ENCODE results near the gene OR7G1.
A peak's percentile ranks its signal among the peaks of the same experiment; 100 is the strongest.

The OR7G1 gene, protein sequence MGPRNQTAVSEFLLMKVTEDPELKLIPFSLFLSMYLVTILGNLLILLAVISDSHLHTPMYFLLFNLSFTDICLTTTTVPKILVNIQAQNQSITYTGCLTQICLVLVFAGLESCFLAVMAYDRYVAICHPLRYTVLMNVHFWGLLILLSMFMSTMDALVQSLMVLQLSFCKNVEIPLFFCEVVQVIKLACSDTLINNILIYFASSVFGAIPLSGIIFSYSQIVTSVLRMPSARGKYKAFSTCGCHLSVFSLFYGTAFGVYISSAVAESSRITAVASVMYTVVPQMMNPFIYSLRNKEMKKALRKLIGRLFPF

DNA sequence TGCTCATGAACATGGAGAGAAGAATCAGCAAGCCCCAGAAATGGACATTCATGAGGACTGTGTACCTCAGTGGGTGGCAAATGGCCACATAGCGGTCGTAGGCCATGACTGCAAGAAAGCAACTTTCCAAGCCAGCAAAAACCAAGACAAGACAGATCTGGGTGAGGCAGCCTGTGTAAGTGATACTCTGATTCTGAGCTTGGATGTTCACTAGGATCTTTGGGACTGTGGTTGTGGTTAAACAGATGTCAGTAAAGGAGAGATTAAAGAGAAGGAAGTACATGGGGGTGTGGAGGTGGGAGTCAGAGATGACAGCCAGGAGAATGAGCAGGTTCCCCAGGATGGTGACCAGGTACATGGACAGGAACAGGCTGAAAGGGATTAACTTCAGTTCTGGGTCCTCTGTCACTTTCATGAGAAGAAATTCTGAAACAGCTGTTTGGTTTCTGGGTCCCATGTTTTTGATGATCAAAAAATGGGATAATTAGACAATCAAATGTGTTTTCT, at the start of gene OR7G1:
OR7G1 (minus strand) TSS at position 457 of the 507 bp plus-strand sequence; CDS start at position 457, 0 bp downstream.
- DNase-seq (ENCODE audit: low read depth in 2 of 2) = no peak

DNA sequence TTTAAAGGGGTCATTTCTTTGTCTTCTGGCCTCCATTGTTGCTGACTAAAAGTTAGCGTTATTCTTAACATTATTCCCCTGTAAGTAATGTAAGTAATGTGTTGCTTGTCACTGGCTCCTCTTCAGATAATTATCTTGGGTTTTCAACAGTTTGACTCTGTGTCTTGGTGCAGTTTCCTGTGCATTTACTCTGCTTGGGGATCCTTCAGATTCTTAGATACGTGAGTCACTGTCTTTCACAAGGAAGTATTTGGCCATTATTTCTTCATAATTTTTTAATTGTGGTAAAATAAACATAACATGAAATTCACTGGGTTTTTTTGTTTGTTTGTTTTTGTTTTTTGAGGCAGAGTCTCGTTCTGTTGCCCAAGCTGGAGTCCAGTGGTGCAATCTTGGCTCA, 49.7 kb upstream of the OR7G1 start:
- no peak for DNase-seq (ENCODE audit: low read depth in 2 of 2)

DNA sequence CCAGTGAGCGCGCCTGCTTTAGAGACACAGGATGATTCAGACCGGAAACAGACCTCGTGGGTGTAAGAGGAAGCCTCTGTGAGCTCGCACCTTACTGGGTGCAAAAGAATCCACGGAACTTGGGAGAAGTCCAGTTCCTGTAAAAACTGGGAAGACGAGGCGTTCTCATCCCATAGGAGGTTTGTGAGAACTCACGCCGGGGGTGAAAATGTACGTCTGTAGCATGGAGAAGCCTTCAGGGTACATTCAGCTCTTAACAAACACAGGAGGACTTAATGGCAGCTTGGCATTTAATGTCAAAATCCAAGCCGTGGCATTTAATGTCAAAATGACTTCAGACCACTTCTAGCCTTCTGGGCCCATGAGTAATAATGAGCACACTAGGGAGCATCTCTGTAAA, 45.9 kb upstream of the OR7G1 start:
- DNase-seq (ENCODE audit: low read depth in 2 of 2) = no peak

DNA sequence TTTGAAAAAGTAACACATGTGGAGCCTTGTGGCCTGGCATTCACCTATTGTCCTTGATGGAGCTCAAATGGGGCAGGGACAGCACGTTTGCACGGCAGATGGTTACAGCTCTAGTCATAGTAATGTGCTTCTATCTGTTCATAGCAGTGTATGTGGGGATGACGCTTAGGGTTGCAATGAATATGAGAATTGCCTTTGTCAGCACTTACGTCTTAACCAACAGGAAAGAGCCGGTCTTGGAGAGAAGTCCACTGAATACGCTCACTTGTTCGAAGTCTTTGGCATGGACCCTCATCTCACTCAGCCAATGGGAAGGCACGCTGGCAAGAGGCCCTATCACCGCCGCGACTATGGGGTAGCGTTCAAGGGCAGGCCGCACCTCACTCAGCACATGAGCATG, 44.3 kb upstream of the OR7G1 start:
- no peak for DNase-seq (ENCODE audit: low read depth in 2 of 2)

DNA sequence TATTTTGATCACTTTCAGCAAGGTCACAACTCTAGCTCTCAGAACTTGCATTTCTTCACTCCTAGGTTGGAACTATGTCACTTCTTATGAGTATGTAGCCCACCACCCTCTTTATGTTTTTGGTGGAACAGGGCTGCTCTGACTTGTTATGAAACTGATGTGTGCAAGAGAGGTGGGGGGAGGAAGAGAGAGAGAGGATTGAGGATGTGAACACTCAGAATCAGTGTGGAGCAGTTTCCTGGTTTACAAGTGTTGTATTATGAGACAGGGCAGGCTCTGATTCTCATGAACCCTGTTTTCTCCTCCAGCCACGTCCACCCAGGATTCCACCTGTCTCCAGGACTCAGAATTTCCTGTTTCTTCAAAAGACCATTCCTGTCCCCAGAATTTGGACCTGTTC, 40.7 kb upstream of the OR7G1 start:
- no peak for DNase-seq (ENCODE audit: low read depth in 2 of 2)

DNA sequence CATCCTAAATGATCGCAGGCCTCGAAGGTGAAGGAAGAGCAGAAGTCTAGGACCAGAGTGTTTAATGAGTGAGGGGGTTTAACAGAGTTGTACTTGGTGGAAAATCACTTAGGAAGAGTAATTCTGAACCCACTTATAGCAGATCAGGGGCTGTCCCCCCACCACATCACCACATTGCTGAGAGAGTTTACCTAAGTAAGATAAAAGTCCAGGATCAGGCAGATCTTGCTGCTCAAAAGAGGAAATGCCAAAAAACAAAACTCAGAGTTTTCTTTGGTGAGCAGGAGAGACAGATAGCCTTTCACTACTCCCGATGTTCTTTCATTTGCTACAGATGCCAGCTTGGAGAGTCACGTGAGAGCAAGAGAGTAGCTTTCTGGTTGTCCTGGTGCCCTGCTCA, 40.0 kb upstream of the OR7G1 start:
- no peak for DNase-seq (ENCODE audit: low read depth in 2 of 2)

DNA sequence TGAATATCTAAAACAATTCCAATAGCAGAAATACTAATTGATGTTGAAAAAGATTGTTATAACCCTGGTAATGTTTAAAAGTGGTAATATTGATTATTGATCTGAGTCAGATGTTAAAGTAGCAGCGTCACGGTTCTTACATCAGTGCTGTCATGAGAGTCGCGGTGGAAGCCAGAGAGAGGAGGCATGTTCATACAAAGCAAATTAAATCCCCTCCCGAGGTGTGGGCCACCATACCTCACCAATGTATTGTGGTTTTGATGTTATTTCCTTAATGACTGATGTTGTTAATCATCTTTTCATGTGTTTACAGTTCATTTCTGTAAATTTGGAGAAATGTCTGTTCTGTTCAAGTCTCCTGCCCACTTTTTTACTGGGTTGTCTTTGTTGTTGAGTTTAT, 35.8 kb upstream of the OR7G1 start:
- no peak for DNase-seq (ENCODE audit: low read depth in 2 of 2)

DNA sequence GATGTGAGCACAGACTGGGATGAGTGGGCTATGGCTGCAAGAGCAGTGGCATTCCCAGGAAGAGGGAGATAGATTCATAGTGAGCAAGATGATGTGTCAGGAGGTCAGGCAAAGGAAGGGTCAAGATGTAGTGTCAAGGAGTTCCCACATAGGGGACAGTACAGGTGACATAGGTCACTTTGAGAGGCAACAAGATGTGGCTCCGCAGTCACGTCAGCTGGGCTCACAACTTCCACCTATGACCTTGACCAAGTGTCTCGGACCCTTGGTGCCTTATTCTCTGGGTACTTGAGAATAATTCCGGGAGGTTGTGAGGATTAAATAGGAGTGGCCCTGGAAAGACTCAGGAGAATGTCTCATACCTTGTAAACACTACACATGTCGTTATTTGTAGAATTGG, 35.1 kb upstream of the OR7G1 start:
- DNase-seq (ENCODE audit: low read depth in 2 of 2) = no peak

DNA sequence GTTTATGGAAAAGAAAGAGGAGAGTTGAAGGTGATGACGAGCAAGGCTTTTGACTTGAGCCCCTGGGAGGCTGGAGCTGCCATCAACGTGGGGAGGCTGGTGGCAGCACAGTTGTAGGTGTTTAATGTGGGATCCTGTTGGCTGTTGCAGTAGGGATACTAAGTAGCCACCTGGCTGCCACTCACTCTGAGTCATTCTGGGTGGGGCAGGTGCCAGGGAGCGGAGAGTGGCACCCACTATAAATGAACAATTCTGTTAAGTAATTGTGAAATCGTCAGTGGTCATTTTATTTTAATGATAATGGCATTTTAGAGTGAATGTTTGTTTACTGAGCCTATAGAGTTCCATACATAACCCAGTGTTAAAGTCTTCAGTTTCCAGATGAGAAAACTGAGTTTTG, 34.4 kb upstream of the OR7G1 start:
- DNase-seq (ENCODE audit: low read depth in 2 of 2) = no peak

DNA sequence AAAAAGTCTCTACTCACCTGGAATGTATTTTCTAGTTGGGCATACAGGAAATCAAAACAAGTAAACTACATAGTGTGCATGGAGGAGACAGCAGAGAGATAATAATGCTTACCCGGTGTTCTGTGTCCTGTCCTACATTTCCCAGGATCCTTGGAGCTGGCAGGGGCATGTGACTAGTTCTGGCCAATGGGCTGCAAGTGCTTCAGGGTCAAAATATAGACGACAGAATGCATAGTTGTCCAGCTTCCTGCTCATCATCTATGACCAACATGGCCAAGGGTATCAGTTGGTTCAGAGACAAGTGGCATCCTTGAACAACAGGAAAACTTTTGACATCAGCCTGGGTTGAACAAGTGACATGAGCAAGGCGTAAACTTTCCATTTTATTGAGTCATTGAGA, 33.1 kb upstream of the OR7G1 start:
- no peak for DNase-seq (ENCODE audit: low read depth in 2 of 2)

DNA sequence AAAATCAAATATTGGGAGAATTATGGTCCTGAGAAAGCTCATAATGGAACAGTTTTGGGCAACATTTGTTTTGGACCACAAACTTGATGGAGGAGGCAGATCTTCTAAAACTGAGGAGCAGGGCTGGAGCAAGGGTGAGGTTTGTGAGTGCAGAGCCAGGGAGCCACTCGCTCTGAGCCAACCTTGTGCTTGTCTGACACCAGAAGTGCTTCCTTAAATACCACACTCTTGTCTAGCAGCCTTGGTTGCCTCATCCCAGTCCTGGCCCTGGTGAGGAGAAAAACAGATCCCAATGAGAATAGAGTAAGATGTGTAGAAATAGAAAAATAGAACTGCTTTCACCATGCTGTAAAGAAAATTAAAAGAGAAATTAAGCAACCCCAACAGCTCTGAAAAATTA, 31.3 kb upstream of the OR7G1 start:
- DNase-seq (ENCODE audit: low read depth in 2 of 2) = no peak

DNA sequence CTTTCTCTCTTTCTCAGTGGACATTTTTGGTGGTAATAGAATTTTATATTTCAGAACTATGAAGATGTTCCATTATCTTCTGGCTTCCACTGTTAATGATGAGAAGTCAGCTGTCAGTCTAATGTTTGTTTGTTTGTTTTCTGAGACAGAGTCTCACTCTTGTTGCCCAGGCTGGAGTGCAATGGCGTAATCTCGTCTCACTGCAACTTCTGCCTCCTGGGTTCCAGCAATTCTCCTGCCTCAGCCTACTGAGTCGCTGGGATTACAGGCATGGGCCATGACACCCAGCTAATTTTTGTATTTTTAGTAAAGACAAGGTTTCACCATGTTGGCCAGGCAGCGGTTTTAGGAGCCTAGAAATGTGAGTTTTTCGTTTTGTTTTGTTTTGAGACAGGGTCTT, 29.4 kb upstream of the OR7G1 start:
- DNase-seq (ENCODE audit: low read depth in 2 of 2) = no peak

DNA sequence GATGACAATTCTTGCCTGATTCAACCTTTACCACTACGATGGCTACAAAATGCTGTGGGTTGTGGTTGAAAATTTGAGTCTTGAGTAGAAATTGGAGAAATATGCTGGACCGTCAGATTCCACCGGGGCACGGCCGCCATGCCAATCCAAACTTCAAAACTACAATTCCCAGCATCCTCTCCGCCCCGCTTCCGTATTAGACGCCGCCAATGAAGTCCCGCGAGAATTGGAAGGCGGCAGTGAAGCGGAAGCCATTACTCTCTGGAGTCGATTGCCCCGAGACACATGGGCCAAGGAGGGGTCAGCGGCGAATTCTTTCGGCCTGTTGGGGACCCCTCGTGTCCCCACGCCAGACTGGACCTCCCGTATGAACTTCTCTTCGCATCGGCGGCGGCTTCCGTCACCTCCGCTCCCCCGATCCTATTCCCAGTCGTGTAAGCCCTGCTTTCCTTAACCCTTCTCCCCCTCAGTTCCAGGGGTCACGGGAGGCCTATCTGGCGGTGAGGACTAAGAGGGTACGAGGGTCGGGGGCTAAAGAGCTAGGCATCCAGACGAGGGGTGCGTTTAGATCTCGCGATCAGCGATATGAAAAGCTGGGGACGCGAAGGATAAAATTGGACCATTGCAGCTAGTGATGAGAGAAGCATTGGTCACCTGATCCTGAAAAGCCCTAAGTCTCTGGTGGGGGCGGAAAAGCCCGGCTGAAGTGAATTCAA, 24.8 kb upstream of the OR7G1 start, which contains the start of gene ZNF317:
ZNF317 (plus strand) TSS at position 239 of the 716 bp plus-strand sequence. CDS start 15,620 bp downstream, outside the sequence.
- DNase-seq (ENCODE audit: low read depth in 2 of 2) = peak; percentile 75 to 78

DNA sequence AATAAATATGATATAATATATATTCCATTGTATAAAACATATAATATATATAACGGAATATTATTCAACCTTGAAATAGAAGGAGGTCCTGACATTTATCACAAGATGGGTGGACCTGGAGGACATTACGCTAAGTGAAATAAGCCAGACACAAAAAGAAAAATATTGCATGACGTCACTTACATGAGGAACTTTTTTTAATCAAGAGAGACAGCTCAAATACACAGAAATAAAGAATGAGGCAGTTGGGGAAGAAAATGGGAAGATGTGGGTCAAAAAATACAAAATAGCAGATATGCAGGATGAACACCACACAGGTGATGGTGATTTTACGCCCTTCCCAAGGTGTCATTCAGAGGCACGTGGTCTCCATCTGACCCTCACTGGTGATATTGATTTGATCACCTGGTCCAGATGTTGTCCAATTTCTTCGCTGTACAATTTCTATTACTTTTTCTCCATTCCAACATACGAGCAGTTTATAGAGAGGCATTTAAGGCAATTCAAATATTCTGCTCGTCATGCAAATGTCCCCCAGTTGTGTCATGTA, 24.1 kb upstream of the OR7G1 start:
- DNase-seq (ENCODE audit: low read depth in 2 of 2) = no peak

DNA sequence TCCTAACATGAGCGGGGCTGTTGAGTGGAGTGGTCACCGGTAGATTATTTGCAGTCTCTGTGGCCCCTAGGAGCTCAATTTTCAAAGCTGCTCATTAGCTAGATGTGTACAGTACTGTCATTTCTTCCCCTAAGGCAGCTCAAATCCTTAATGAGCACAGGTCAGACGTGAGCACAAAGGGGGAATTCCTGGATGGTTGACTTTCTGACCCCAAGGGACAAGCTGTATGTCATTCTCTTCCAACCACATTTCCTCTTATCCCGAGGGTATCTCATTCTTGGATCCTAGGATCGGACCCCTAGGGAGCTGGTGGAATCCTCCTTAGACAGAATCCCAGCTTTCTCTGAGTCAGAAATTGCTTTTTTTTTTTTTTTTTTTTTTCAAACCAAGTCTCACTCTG, 16.9 kb upstream of the OR7G1 start:
- no peak for DNase-seq (ENCODE audit: low read depth in 2 of 2)

DNA sequence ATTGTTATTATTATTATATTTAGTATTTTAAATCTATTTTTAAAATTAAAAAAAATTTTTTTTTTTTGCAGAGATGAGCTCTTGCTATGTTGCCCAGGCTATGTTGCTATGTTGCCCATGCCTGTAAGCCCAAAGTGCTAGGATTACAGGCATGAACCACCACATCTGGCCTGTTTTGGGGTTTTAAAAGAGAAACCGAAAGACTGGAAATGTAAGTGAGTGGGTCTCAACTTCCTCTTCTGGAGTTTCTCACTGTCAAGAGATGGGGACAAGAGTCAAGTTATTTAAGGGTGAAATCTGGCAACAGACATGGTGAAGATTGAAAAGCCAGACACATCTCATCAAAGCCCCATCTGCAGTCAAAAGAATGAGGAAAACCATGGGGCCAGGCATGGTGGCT, 15.4 kb upstream of the OR7G1 start:
- no peak for DNase-seq (ENCODE audit: low read depth in 2 of 2)

DNA sequence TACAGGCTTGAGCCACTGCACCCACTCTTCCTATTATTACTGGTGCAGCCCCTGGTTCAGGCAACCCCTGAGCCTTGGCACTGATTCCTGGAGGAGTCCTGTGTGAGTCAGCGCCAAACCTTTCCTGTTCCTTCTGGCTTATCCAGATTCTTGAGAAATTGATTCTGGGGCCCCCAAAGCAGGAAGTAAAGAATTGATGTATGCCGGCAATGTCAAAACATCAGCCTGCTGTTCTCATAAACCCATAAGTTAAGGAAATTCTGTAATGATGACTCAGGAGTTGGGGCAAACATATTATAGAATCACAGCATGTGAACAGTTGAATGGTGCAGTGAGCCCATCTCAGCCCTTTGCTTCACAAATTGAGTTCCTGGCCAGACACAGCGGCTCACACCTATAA, 12.6 kb upstream of the OR7G1 start:
- DNase-seq (ENCODE audit: low read depth in 2 of 2) = no peak

DNA sequence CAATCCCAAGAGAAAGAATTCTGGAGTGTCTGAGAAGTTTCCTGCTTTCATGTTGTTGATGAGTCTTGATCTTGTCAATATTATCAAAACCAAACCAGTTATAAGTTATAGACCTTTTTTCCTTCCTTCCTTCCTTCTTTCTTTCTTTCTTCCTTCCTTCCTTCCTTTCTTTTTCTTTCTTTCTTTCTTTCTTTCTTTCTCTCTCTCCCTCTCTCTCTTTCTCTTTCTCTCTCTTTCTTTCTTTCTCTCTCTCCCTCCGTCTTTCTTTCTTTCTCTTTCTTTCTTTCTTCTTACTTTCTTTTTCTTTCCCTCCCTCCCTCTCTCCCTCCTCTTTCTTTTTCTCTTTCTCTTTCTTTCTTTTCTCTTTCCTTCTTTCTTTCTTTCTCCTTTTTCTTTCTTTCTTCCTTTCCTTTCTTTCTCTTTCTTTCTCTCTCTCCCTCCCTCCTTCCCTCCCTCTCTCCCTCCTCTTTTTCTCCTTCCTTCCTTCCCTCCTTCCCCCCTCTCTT, 11.4 kb upstream of the OR7G1 start, which contains the start of gene OR7G3:
OR7G3 (minus strand) TSS at position 51 of the 506 bp plus-strand sequence; CDS start at position 51, 0 bp downstream.
- no peak for DNase-seq (ENCODE audit: low read depth in 2 of 2)

DNA sequence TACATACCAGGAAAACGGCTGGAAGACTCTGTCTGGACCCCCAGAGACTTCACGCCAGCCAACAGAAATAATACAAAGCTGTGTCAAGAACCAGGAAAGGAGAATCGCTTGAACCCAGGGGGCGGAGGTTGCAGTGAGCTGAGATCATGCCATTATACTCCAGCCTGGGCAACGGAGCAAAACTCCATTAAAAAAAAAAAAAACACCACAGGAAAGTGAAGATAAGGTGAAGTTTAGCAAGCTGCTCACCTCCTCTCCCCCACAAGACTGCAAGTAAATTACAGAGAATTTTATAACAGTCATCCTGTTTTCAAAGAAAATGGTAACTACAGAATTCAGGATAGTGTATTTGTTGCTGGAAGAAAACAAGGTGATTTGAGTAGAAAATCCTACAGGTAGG, 984 bp upstream of the OR7G1 start:
- no peak for DNase-seq (ENCODE audit: low read depth in 2 of 2)

DNA sequence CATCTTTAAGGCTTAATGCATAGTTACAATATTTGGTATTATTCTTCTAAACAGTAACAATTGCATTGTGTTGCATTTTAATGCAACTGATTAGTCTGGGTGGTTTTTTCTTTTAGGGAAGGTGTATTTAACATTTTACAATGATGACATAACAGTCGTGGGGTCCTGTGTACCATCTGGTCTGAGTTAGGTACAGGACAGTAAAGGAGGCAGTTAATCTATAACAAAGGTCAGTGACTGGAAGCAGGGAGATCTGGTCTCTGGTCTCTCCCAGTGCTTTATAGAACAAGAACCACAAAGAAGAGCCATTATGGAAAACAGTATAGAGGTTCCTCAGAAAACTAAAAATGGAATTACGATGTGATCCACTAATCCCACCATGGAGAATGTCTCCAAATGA, 5.6 kb downstream of the OR7G1 start:
- DNase-seq (ENCODE audit: low read depth in 2 of 2) = no peak

DNA sequence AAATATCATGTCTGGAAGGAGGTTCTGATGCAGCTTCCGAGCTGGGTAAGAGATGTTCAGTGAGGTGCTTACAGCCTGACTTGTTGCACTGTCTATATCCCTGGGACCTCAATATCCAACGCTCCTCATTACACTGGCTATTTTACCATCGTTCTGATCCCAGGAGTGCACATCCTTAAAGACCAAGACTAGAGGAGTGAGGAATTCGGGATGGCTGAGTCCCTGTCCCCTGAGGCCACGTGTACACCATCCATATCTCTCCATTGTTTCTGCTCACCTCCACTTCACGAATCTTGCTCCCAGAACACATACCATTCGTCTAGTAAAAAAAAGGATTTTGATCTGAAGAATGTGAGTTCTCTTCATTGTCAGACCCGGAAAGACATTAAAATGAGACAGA, 8.2 kb downstream of the OR7G1 start, which contains the start of gene OR7G2:
OR7G2 (minus strand) TSS at position 101 of the 400 bp plus-strand sequence. CDS start 4,232 bp downstream, outside the sequence.
- DNase-seq (ENCODE audit: low read depth in 2 of 2) = no peak

DNA sequence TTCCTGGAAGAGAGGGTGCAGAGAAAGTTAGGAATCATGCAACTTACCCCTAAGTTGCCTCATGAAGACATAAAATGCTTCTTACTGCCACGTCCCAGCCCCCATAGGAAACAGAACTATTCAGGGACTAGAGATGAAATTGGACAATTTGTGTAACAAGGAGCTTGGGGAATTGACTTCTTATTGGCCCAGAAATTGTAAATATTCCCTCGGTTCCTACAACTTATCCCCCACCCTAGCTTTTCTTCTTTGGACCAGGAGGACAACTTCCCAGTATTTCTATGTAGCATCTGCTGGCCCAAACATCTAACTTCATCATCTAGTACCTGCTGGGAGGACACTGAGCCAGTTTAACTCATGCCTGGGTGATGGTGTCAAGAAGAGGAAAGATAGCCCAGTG, 28.8 kb downstream of the OR7G1 start, which contains the start of gene OR1M1:
OR1M1 (plus strand) TSS at position 301 of the 400 bp plus-strand sequence. CDS start 6,184 bp downstream, outside the sequence.
- no peak for DNase-seq (ENCODE audit: low read depth in 2 of 2)
